HepG2 (cell line): ENCODE results near the gene P2RY6. TPM values are rescaled to one million over a fixed set of nuclear protein-coding genes. Genes with fewer than 3 reads are reported as not detected.

Experiments
- CHD2 ChIP-seq: IDR thresholded peaks from 2 replicates; pipeline ENCODE4 v1.6.1; 2011; ENCODE audit warnings: low read depth, low read length, improper control_type of control experiment
- DMAP1 ChIP-seq: IDR thresholded peaks from 2 replicates; pipeline ENCODE4 v1.6.1; 2016
- ELK4 ChIP-seq: sonication (generic); formaldehyde crosslinking; IDR thresholded peaks from 2 replicates; pipeline ENCODE4 v1.9.0; 2021; ENCODE audit warnings: missing genetic modification reagents, borderline replicate concordance
- GLMP ChIP-seq: sonication (generic); formaldehyde crosslinking; IDR thresholded peaks from 2 replicates; pipeline ENCODE4 v1.9.0; 2021; ENCODE audit warnings: missing genetic modification reagents, mild to moderate bottlenecking, borderline replicate concordance
- HOXD1 ChIP-seq: sonication (generic); formaldehyde crosslinking; IDR thresholded peaks from 2 replicates; pipeline ENCODE4 v1.5.0; 2020; ENCODE audit warnings: missing genetic modification reagents
- NFKBIZ ChIP-seq: IDR thresholded peaks from 2 replicates; pipeline ENCODE4 v1.6.1; 2018; ENCODE audit warnings: missing genetic modification reagents, missing compliant biosample characterization
- PRDM4 ChIP-seq: sonication (generic); formaldehyde crosslinking; IDR thresholded peaks from 2 replicates; pipeline ENCODE4 v1.9.0; 2021; ENCODE audit warnings: missing genetic modification reagents, borderline replicate concordance
- STAT5B ChIP-seq: sonication (generic); formaldehyde crosslinking; IDR thresholded peaks from 2 replicates; pipeline ENCODE4 v1.4.0; 2020; ENCODE audit warnings: missing genetic modification reagents
- TSC22D2 ChIP-seq: sonication (generic); formaldehyde crosslinking; IDR thresholded peaks from 2 replicates; pipeline ENCODE4 v1.5.1; 2020; ENCODE audit warnings: missing genetic modification reagents, mild to moderate bottlenecking, borderline replicate concordance
- YEATS2 ChIP-seq: sonication (generic); formaldehyde crosslinking; IDR thresholded peaks from 2 replicates; pipeline ENCODE4 v1.4.0; 2020; ENCODE audit warnings: missing genetic modification reagents, borderline replicate concordance
- ZBTB3 ChIP-seq: sonication (generic); formaldehyde crosslinking; IDR thresholded peaks from 2 replicates; pipeline ENCODE4 v1.4.0; 2020; ENCODE audit warnings: low read depth, mild to moderate bottlenecking, moderate library complexity, missing genetic modification reagents, borderline replicate concordance
- ZBTB44 ChIP-seq: sonication (generic); formaldehyde crosslinking; IDR thresholded peaks from 2 replicates; pipeline ENCODE4 v1.4.0; 2020; ENCODE audit warnings: missing genetic modification reagents
- ZNF432 ChIP-seq: sonication (generic); formaldehyde crosslinking; IDR thresholded peaks from 2 replicates; pipeline ENCODE4 v1.5.0; 2020; ENCODE audit warnings: missing genetic modification reagents, mild to moderate bottlenecking, borderline replicate concordance
- ZNF557 ChIP-seq: sonication (generic); formaldehyde crosslinking; IDR thresholded peaks from 2 replicates; pipeline ENCODE4 v1.4.0; 2020; ENCODE audit warnings: missing genetic modification reagents
- ZNF558 ChIP-seq: sonication (generic); formaldehyde crosslinking; IDR thresholded peaks from 2 replicates; pipeline ENCODE4 v1.9.0; 2022; ENCODE audit warnings: mild to moderate bottlenecking, missing genetic modification reagents, borderline replicate concordance
- ZNF720 ChIP-seq: sonication (generic); formaldehyde crosslinking; IDR thresholded peaks from 2 replicates; pipeline ENCODE4 v1.4.0; 2020; ENCODE audit warnings: missing genetic modification reagents
- ZNF747 ChIP-seq: sonication (generic); formaldehyde crosslinking; IDR thresholded peaks from 2 replicates; pipeline ENCODE4 v1.8.1; 2023; ENCODE audit warnings: missing genetic modification reagents, mild to moderate bottlenecking, borderline replicate concordance
- ZUFSP ChIP-seq: sonication (generic); formaldehyde crosslinking; IDR thresholded peaks from 2 replicates; pipeline ENCODE4 v1.9.0; 2021; ENCODE audit warnings: missing genetic modification reagents, mild to moderate bottlenecking, borderline replicate concordance
- polyA plus RNA-seq, 8 experiments: library from polyadenylated mRNA; depleted of rRNA in 3 of 8; stranded (reverse) in 7 of 8; unstranded in 1 of 8; fragments of >200 nt; fragmentation: Illumina TruSeq in 4 of 8; extraction: Trizol in 4 of 8; gene quantifications; 2 replicates each; pipeline versions ENCODE4 v1.2.1 to v1.2.3, GENCODE V29; 2011 to 2016; ENCODE audit warnings: low read depth in 4 of 8, missing spikeins in 1 of 8, mixed read lengths in 1 of 8; ENCODE audit not compliant: insufficient read depth in 1 of 8
- total RNA-seq, 5 experiments: library from RNA; depleted of rRNA; stranded (reverse); fragments of >200 nt; fragmentation: Illumina TruSeq; extraction: Trizol; gene quantifications; 2 replicates each; pipeline ENCODE4 v1.2.3, GENCODE V29; 2016; ENCODE audit warnings: low read depth in 1 of 5

The P2RY6 gene
- total and polyA plus RNA-seq, 2 of the 13 experiments (the other 11 are each of a cell fraction or from before 2014, with no cell fraction given): 0.09 to 0.29 TPM

- 0 out of 2 replicates have a peak, but pooled peaks have one; percentile 3 for TF ChIP-seq ZBTB44
- no peak for TF ChIP-seq CHD2
- TF ChIP-seq ZNF557 (CRISPR knock-in tag): no peak
- TF ChIP-seq ZUFSP: no peak
- TF ChIP-seq TSC22D2 (CRISPR knock-in tag): no peak
- no peak for TF ChIP-seq ZNF432 (CRISPR knock-in tag)
- TF ChIP-seq ELK4 (CRISPR knock-in tag): no peak
- TF ChIP-seq NFKBIZ: no peak
- no peak for TF ChIP-seq HOXD1 (CRISPR knock-in tag)
- no peak for TF ChIP-seq ZNF720 (CRISPR knock-in tag)
- no peak; the same call in 1 of the 2 replicates for TF ChIP-seq ZNF558 (CRISPR knock-in tag)
- TF ChIP-seq PRDM4: no peak
- no peak for TF ChIP-seq YEATS2 (CRISPR knock-in tag)
- no peak for TF ChIP-seq GLMP (CRISPR knock-in tag)
- TF ChIP-seq DMAP1 (CRISPR knock-in tag): peak; percentile 40; the same call in 1 of the 2 replicates
- no peak for TF ChIP-seq STAT5B (CRISPR knock-in tag)
- no peak for TF ChIP-seq ZNF747 (CRISPR knock-in tag)
- no peak for TF ChIP-seq ZBTB3
These were observed 36.1 kb downstream of the P2RY6 start, which contains the start of gene ARHGEF17 (continued) for GRCh38 chr11:73308003-73308960.
